ENCODE results near the gene OR6B1. TPM values are rescaled to one million over a fixed set of nuclear protein-coding genes. Genes with fewer than 3 reads are reported as not detected.
"Not testable (repeated sequence)": the region's sequence is repeated elsewhere in the genome, so short reads cannot be mapped to it uniquely, and the experiment has no call there.

OR6B1 gene
- total RNA-seq, 1 donor from 2014 or later: not detected

- no peak for DNase-seq
Measured at GRCh38 chr7:144006029-144006691, 6.0 kb downstream of the OR6B1 start.

- DNase-seq: no peak
Measured at GRCh38 chr7:144006692-144007042, 6.5 kb downstream of the OR6B1 start.

GRCh38 chr7:144009361-144009760 lies 9.2 kb downstream of the OR6B1 start:
- DNase-seq: no peak

- DNase-seq: not testable (repeated sequence)
Measured at GRCh38 chr7:144010061-144010460, 9.9 kb downstream of the OR6B1 start.

- DNase-seq: not testable (repeated sequence)
Measured at GRCh38 chr7:144010821-144011220, 10.7 kb downstream of the OR6B1 start.

- DNase-seq: no peak
Measured at GRCh38 chr7:144011458-144012230, 11.5 kb downstream of the OR6B1 start.

- no peak for DNase-seq
Measured at GRCh38 chr7:144018065-144018464, 17.9 kb downstream of the OR6B1 start.

- DNase-seq: no peak
Measured at GRCh38 chr7:144019457-144019856, 19.3 kb downstream of the OR6B1 start.

- DNase-seq: no peak
Measured at GRCh38 chr7:144020340-144020739, 20.2 kb downstream of the OR6B1 start.

- DNase-seq: no peak
Measured at GRCh38 chr7:144022169-144022568, 22.0 kb downstream of the OR6B1 start.

GRCh38 chr7:144023171-144023827 lies 23.2 kb downstream of the OR6B1 start:
- no peak for DNase-seq

- DNase-seq: no peak
Measured at GRCh38 chr7:144024213-144024612, 24.1 kb downstream of the OR6B1 start.

GRCh38 chr7:144026203-144026883 lies 26.2 kb downstream of the OR6B1 start:
- DNase-seq: no peak

- DNase-seq: no peak
Measured at GRCh38 chr7:144027070-144027469, 26.9 kb downstream of the OR6B1 start.

GRCh38 chr7:144027974-144028373 lies 27.9 kb downstream of the OR6B1 start:
- DNase-seq: no peak

GRCh38 chr7:144028547-144028946 lies 28.4 kb downstream of the OR6B1 start:
- DNase-seq: no peak

GRCh38 chr7:144032516-144032915 lies 32.4 kb downstream of the OR6B1 start:
- DNase-seq: no peak

GRCh38 chr7:144032985-144033709 lies 33.0 kb downstream of the OR6B1 start:
- no peak for DNase-seq

- no peak for DNase-seq
Measured at GRCh38 chr7:144035385-144035784, 35.3 kb downstream of the OR6B1 start.

- DNase-seq: no peak
Measured at GRCh38 chr7:144036302-144036885, 36.3 kb downstream of the OR6B1 start.

- no peak for DNase-seq
Measured at GRCh38 chr7:144037414-144038035, 37.4 kb downstream of the OR6B1 start.

All from occipital lobe (tissue), 2 donors.